NOMO-1 treated with DMSO at 0.1 percent for 48 hours (cell line): ENCODE results near the gene ZNF469.

Experiments
- DNase-seq: peaks from one replicate; lab custom pipeline; 2025; ENCODE audit not compliant: unreplicated experiment; lab: John Stamatoyannopoulos, UW

The ZNF469 gene

DNA sequence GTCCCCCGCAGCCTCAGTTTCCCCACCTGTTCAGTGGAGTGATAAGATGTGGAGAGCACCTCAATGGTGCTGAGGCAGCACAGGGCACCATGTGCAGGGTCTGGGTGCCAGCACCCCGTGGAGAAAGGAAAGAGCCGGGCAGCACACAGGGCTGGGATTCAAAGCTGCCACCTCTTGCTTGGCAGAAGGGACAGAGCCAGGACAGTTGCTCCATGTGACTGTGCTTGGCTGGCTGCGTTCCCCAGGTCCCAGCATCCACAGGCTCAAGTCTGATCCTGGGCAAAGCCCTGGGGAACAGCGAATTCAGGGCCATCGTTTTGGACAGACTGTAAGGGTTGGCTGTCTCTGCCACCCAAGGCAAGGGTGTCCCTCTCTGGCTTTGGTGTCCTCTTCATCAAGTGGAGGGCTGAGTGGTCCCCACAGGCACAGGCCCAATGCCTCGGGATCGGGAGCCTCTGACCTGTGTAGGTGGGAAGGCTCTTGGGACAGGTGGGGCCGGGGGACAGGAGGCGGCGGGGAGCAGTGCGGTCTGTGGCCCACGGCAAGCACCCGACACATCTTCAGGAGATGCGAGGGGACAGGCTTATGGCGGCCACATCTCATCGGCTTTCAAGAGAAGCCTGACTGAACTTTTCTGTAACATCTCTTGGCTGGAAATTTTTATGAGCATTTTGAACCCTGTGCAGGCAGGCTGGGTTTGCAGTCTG lies 8.5 kb downstream of the ZNF469 start:
- DNase-seq = no peak

- DNase-seq = no peak
Measured at GRCh38 chr16:88392111-88392510, 9.4 kb downstream of the ZNF469 start.

- DNase-seq = no peak
Measured at GRCh38 chr16:88392616-88393015, 9.9 kb downstream of the ZNF469 start.

- DNase-seq = no peak
Measured at GRCh38 chr16:88393034-88393433, 10.3 kb downstream of the ZNF469 start.

- no peak for DNase-seq
Measured at GRCh38 chr16:88393571-88393970, 10.8 kb downstream of the ZNF469 start.

DNA sequence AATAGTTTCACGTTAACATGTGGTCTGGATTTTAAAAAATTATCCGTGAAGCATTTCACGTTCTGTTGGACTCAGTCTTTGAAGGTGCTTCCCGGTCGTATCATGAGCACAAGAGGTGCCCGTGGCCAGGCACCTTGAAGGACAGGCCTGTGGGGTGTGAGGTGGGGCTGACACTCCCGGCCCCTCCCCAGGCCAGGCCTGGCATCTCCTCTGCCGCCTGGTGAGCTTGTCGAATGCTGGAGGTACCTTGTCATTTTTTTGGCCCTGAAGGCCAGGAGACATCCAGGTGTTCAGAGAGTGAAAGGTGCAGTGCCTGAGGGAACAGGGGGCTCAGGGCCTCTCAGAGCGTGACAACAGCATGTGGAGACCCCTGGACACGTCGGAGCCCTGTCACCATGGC lies 11.7 kb downstream of the ZNF469 start:
- no peak for DNase-seq

- no peak for DNase-seq
Measured at GRCh38 chr16:88395669-88396584, 13.2 kb downstream of the ZNF469 start.

GRCh38 chr16:88398170-88398873 lies 15.6 kb downstream of the ZNF469 start:
- DNase-seq = no peak

DNA sequence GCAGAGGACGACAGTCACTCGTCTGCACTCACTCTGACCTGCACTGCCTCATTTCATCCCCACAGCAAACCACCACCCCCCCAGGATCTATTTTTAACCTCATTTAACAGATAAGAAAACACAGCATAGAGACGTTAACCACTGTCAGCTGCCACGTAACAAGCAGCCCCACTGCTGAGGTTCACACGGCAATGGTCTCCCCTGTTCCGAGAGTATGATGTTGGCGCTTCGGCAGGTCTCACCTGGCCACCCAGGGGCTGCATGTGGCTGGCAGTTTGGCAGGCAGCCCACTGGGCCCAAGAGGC lies 16.1 kb downstream of the ZNF469 start:
- no peak for DNase-seq

DNA sequence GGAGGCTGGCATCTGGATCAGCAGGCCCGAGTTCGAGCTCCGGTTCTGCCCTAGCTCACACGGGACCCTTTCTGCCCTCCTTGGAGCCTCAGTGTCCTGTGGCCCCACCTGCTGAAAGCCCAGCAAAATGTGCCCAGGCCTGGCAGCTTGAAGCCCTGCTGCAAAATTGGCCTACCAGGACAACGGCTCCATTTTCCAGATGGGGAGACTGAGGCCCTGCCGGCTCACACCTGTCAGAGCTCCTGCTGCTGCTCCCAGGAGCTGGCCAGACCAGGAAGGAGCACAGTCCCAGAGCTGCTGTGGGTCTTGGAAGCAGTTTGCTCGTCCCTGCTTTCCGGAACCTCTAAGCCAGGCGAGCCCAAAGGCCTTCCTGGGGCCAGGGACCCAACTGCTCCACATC lies 17.4 kb downstream of the ZNF469 start:
- DNase-seq = no peak

DNA sequence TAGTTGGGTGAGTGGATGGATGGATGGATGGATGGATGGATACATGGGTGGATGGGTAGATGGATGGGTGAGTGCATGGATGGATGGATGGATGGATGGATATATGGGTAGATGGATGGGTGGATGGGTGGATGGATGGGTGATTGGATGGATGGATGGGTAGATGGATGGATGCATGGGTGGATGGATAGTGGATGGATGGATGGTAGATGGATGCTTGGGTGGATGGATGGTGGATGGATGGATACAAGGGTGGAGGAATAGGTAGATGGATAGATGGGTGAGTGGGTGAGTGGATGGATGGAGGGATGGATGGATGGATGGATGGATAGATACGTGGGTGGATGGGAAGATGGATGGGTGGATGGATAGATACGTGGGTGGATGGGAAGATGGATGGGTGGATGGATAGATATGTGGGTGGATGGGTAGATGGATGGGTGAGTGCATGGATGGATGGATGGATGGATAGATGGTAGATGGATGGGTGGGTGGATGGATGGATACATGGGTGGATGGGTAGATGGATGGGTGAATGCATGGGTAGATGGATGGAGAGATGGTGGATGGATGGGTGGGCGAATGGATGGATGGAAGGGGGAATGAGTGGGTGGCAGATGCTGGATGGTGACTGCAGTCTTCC lies 19.0 kb downstream of the ZNF469 start:
- DNase-seq = no peak

- no peak for DNase-seq
Measured at GRCh38 chr16:88402551-88403240, 19.9 kb downstream of the ZNF469 start.

DNA sequence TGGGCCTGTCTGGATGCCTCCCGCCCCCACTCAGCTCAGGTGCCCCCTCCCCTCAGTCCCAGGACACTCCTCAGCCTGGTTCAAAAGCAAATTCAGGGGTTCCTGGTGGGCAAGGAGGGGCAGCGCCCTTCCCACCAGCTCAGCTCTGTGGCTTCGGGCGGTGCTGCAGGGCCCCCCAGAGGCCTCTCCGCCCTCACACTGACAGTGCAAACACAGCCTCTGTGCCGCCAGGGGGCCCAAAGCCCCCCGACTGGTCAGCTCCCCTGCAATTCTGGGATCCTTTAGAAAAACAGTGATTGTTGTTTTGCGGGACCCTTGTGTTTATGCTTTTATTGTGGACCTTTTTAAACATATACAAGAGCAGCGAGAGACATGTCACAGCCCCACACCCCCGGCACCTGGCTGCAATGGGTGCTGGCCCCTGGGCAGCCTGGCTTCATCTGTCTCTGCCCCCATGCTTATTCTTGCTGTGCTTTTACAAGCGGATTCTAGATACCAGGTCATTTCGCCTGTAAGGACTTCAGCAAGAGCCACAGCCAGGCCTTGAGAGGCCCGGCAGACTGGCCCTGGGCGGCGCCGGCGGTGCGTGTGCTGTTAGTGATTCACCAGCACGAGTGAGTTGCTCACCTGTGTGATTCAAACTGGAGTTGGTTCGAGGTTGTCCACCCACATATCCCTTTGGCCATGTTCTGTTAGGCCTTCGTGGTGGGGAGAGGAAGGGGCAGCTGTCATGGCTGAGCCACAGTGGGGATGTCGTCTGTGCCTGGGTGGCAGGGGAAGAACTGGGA lies 21.2 kb downstream of the ZNF469 start:
- no peak for DNase-seq

- DNase-seq = no peak
Measured at GRCh38 chr16:88404769-88405168, 22.0 kb downstream of the ZNF469 start.

DNA sequence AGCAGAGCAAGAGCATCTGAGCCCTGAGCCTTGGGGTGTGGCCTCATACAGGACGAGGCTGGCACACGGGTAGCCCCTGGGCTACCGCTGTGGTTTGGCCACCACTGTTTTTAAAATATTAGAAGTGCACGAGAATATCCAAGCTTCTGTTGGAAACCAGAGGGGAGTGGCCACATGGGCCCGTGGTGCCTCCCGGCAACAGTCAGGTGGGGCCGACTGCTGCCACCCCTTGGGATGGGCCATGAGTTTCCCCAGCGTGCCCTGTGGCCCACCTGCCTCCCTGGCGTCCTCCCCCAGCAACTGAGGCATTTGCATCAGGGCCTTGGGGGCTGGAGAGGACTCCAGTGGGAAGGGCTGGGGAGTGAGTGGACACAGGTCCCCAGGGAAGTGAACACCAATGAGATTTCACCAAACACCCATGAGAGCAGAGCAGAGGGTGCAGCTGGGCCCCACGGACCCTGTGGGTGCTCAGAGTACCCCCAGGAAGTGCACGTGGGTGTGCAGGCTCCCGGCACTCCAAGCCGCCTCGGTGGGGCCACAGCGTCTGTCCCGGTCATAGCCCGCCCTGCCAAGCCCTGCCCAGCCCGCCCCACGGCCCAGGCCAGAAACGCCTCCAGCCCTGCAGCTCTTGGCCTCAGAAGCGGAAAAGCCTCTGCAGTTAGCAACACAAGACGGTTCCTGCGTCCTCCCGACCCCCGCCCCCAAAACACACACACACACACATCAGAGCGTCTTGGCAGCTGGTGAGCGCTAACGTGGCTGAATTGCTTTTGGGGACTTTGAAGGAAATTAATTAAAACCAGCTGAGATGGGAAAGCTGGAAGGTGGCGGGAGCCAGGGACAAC lies 22.7 kb downstream of the ZNF469 start:
- no peak for DNase-seq

DNA sequence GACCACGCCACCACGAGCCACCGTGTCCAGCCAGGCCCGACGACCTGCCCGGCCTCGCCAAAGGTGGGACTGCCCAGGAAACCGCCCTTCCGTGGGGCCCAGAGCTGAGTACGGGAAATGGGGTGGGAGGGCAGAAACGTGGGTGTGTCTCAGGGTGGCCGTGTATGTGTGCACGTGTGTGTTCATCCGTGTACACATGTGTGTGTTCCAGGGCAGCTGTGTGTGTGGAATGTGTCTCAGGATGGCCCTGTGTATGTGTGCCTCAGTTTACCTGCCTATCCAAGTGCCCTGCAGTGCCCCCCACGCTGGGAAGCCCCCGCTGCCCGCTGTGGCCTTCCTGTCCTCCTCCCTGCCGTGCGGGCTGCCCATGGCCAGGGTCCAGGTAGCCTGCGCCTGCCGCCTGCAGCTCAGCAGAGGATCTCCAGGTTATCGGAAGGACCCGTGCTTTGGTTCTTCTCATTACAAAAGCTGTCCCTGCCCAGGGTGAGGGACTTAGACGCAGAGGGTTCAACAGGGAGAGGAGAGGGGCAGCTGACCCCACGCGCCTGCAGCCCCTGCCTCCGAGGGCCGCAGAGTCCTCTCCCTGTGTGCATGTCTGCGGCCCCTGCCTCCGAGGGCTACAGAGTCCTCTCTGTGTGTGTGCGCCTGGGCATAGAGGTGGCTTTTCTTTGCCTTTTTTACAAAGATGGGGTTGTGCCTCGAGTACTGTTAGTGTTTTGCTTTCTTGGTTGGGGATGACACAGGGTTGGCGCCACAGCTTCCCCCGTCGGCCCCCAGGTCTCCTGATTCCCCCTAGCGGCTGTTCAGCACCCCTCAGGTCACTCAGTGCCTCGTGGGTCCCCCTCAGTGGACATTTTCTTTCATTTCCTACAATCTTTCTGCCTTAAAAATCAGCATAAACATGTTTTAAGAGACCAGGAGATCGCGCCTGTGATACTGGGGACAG lies 23.6 kb downstream of the ZNF469 start:
- DNase-seq = no peak

DNA sequence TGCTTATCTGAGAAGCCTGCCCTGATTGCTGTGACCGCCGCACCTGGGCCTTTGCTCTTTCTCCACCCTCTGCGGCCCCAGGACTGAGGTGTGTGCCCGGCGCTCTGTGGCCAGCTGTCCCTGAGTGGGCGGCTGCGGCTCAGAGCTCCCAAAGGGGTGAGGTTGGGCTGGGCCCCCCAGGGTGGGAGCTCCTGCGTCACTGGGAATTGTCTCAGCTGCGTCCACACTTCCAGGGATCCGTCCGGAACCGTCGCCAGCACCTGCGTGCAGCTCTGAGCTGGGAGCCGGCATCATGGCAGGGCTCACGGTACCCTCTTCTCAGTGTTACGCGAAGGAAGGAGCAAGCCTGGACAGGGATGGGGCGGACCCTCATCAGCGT lies 24.3 kb downstream of the ZNF469 start:
- DNase-seq = no peak

GRCh38 chr16:88407807-88408206 lies 25.0 kb downstream of the ZNF469 start:
- peak; percentile 83 for DNase-seq
